Type B pancreatic cell (in vitro differentiated cells): Measurements from ENCODE around the gene CNFN. TPM values are rescaled to one million over a fixed set of nuclear protein-coding genes. Genes with fewer than 3 reads are reported as not detected.
A peak's percentile ranks its signal among the peaks of the same experiment; 100 is the strongest.

ENCODE experiments used
- DNase-seq: peaks from one replicate; pipeline ENCODE4 v3.0.0; 2021; ENCODE audit warnings: mixed read lengths; ENCODE audit not compliant: unreplicated experiment; ENCODE audit errors: extremely low spot score
- H3K27ac Mint-ChIP-seq: 2 replicates; pipeline ENCODE4 v1.8.0; 2021; ENCODE audit warnings: mild to moderate bottlenecking, mixed read lengths
- H3K27me3 Mint-ChIP-seq: 2 replicates; pipeline ENCODE4 v1.8.0; 2021; ENCODE audit warnings: mixed read lengths
- H3K36me3 Mint-ChIP-seq: 2 replicates; pipeline ENCODE4 v1.8.0; 2021; ENCODE audit warnings: mixed read lengths
- H3K4me1 Mint-ChIP-seq: one replicate; pipeline ENCODE4 v1.8.0; 2021; ENCODE audit warnings: mixed read lengths; ENCODE audit not compliant: unreplicated experiment
- H3K4me3 Mint-ChIP-seq: 2 replicates; pipeline ENCODE4 v1.8.0; 2021; ENCODE audit warnings: mild to moderate bottlenecking, mixed read lengths
- H3K9me3 Mint-ChIP-seq: 2 replicates; pipeline ENCODE4 v1.8.0; 2021; ENCODE audit warnings: mixed read lengths
- CTCF ChIP-seq: fragments of 200-600 bp; sonication (generic); conservative IDR thresholded peaks from 2 replicates; pipeline ENCODE4 v1.5.0; 2021; ENCODE audit warnings: antibody characterized with exemption, mild to moderate bottlenecking
- total RNA-seq: library from RNA; stranded (reverse); gene quantifications from 2 replicates; pipeline ENCODE4 v1.2.1, GENCODE V29; 2021; ENCODE audit warnings: low replicate concordance

Gene CNFN
- total RNA-seq, 1 donor from 2014 or later: 3.3 TPM

DNA sequence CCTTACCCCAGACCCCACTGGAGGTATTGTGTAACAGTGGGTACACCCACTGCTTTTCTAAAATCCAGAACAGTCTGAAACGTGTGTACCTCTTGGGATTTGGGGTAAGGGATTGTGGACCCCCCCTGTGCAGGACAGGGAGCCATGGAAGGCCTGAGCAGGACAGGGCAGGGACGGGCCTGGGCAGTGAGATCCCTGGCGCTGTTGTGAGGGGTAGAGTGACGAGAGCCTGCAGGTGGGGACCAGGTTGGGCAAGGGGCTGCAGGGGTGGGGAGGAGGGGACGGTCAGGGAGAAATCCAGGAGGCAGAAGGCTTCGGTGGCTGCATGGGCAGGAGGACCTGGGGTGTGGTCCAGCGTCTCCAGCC is 28.6 kb downstream of the CNFN start:
- Mint-ChIP-seq H3K9me3 (no peaks in the 10 kb centered on the region), H3K4me1 (no peaks in the 10 kb centered on the region), H3K36me3 (peaks cover 26% of the 10 kb centered on the region), H3K27ac (no peak overlapping the region), H3K4me3 (no peak overlapping the region), H3K27me3 (no peaks in the 10 kb centered on the region)
- DNase-seq: no peak
- TF ChIP-seq CTCF: no peak

DNA sequence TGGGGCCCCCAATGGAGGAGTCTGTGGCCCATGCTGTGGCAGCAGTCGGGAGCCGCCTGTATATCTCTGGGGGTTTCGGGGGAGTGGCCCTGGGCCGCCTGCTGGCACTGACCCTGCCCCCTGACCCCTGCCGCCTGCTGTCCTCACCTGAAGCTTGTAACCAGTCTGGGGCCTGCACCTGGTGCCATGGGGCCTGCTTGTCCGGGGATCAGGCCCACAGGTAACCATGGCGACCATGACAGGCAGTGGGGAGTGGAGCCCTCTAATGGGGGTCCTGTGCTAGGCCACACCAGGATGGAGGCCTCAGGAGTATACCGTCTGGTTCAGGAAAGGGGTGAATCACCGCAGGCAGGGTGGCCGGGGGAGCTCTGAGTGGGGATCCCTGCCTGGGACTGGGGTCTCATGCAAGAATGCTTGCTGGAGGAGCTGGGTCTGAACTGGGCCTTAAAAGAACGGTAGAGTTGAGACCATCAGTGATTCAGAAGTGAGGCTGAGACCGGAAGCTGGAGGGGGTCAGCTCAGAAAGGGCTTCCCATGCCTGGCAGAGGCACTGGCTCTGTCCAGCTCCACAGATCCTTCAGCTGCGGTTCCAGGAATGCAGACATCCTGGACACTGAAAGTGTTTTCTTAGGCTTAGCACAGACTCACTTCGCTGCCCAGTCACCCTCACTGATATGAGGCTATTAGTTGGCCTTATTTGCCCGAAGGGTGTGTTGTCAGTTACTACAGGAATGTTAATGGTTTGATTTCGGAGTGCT is 29.1 kb downstream of the CNFN start:
- peaks cover 26% of the 10 kb centered on the region for H3K36me3 Mint-ChIP-seq
- H3K4me1 Mint-ChIP-seq: no peaks in the 10 kb centered on the region
- peak; percentile 19 for TF ChIP-seq CTCF
- H3K4me3 Mint-ChIP-seq: no peak overlapping the region
- H3K27ac Mint-ChIP-seq: no peak overlapping the region
- DNase-seq: no peak
- no peaks in the 10 kb centered on the region for H3K9me3 Mint-ChIP-seq
- no peaks in the 10 kb centered on the region for H3K27me3 Mint-ChIP-seq

DNA sequence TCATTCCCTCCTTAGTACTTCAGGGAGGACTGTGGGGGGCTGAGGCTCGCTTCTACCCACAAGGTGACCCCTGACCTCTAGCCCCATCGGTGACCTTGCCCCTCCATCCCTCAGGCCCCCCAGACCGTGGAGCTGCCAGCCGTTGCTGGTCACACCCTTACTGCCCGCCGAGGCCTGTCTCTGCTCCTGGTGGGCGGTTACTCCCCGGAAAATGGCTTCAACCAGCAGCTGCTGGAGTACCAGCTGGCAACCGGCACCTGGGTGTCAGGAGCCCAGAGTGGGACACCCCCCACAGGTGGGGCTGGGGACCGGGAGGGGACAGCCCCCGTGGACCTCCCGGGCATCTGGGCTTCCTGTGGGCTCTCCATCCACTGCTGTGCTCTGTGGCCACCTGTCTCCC is 32.8 kb downstream of the CNFN start:
- Mint-ChIP-seq H3K36me3 (peaks cover 15% of the 10 kb centered on the region), H3K9me3 (no peaks in the 10 kb centered on the region), H3K27ac (no peak overlapping the region), H3K27me3 (no peaks in the 10 kb centered on the region), H3K4me1 (no peaks in the 10 kb centered on the region), H3K4me3 (no peak overlapping the region)
- TF ChIP-seq CTCF: no peak
- no peak for DNase-seq

- DNase-seq: no peak
- Mint-ChIP-seq H3K36me3 (peaks cover 15% of the 10 kb centered on the region), H3K4me1 (no peaks in the 10 kb centered on the region), H3K9me3 (no peaks in the 10 kb centered on the region), H3K4me3 (no peak overlapping the region), H3K27me3 (no peaks in the 10 kb centered on the region), H3K27ac (no peak overlapping the region)
- TF ChIP-seq CTCF: no peak
Observed at GRCh38 chr19:42356686-42357085, 33.4 kb downstream of the CNFN start.

- DNase-seq: no peak
- H3K4me1 Mint-ChIP-seq: no peaks in the 10 kb centered on the region
- H3K4me3 Mint-ChIP-seq: no peak overlapping the region
- no peaks in the 10 kb centered on the region for H3K9me3 Mint-ChIP-seq
- no peak for TF ChIP-seq CTCF
- H3K36me3 Mint-ChIP-seq: peaks cover 10% of the 10 kb centered on the region
- H3K27ac Mint-ChIP-seq: no peak overlapping the region
- H3K27me3 Mint-ChIP-seq: no peaks in the 10 kb centered on the region
Observed at GRCh38 chr19:42355896-42356295, 34.2 kb downstream of the CNFN start.
